ENCODE results near the gene FOXP1. TPM values are rescaled to one million over a fixed set of nuclear protein-coding genes. Genes with fewer than 3 reads are reported as not detected.

FOXP1 gene
- total RNA-seq, 1 donor from 2014 or later: 71.3 TPM

- no peak overlapping the region for H3K27ac Mint-ChIP-seq (ENCODE audit: unreplicated experiment)
- peaks cover 4% of the 10 kb centered on the region for H3K27me3 Mint-ChIP-seq (ENCODE audit: unreplicated experiment)
- H3K4me1 Mint-ChIP-seq (ENCODE audit: unreplicated experiment): no peaks in the 10 kb centered on the region
- H3K36me3 Mint-ChIP-seq (ENCODE audit: low read depth, unreplicated experiment): no peaks in the 10 kb centered on the region
- TF ChIP-seq CTCF (IDR thresholded peaks at IDR 0.05; ENCODE audit: unreplicated experiment): no peak
- H3K4me3 Mint-ChIP-seq (ENCODE audit: unreplicated experiment): no peak overlapping the region
- DNase-seq (ENCODE audit: low spot score): no peak
- H3K9me3 Mint-ChIP-seq (ENCODE audit: unreplicated experiment): no peaks in the 10 kb centered on the region
Measured at GRCh38 chr3:71621825-71622537, 38.5 kb upstream of the FOXP1 start.

GRCh38 chr3:71618538-71618937 is 35.0 kb upstream of the FOXP1 start:
- no peaks in the 10 kb centered on the region for H3K4me1 Mint-ChIP-seq (ENCODE audit: unreplicated experiment)
- TF ChIP-seq CTCF (IDR thresholded peaks at IDR 0.05; ENCODE audit: unreplicated experiment): no peak

GRCh38 chr3:71616571-71617021 is 33.1 kb upstream of the FOXP1 start:
- peaks cover 3% of the 10 kb centered on the region for H3K27me3 Mint-ChIP-seq (ENCODE audit: unreplicated experiment)
- H3K4me1 Mint-ChIP-seq (ENCODE audit: unreplicated experiment): no peaks in the 10 kb centered on the region
- H3K36me3 Mint-ChIP-seq (ENCODE audit: low read depth, unreplicated experiment): no peaks in the 10 kb centered on the region
- no peak for DNase-seq (ENCODE audit: low spot score)
- TF ChIP-seq CTCF (IDR thresholded peaks at IDR 0.05; ENCODE audit: unreplicated experiment): no peak
- H3K9me3 Mint-ChIP-seq (ENCODE audit: unreplicated experiment): no peaks in the 10 kb centered on the region
- no peak overlapping the region for H3K27ac Mint-ChIP-seq (ENCODE audit: unreplicated experiment)
- H3K4me3 Mint-ChIP-seq (ENCODE audit: unreplicated experiment): no peak overlapping the region

More at GRCh38 chr3:71618538-71618937, 35.0 kb upstream of the FOXP1 start:
- Mint-ChIP-seq H3K4me3 (ENCODE audit: unreplicated experiment) (no peak overlapping the region), H3K27ac (ENCODE audit: unreplicated experiment) (no peak overlapping the region), H3K9me3 (ENCODE audit: unreplicated experiment) (no peaks in the 10 kb centered on the region), H3K27me3 (ENCODE audit: unreplicated experiment) (peaks cover 3% of the 10 kb centered on the region), H3K36me3 (ENCODE audit: low read depth, unreplicated experiment) (no peaks in the 10 kb centered on the region)
- no peak for DNase-seq (ENCODE audit: low spot score)

GRCh38 chr3:71614869-71615268 is 31.3 kb upstream of the FOXP1 start:
- no peak for TF ChIP-seq CTCF (IDR thresholded peaks at IDR 0.05; ENCODE audit: unreplicated experiment)
- Mint-ChIP-seq H3K27ac (ENCODE audit: unreplicated experiment) (no peak overlapping the region), H3K4me3 (ENCODE audit: unreplicated experiment) (no peak overlapping the region), H3K27me3 (ENCODE audit: unreplicated experiment) (peaks cover 3% of the 10 kb centered on the region), H3K4me1 (ENCODE audit: unreplicated experiment) (no peaks in the 10 kb centered on the region), H3K36me3 (ENCODE audit: low read depth, unreplicated experiment) (no peaks in the 10 kb centered on the region), H3K9me3 (ENCODE audit: unreplicated experiment) (no peaks in the 10 kb centered on the region)
- DNase-seq (ENCODE audit: low spot score): no peak

GRCh38 chr3:71614426-71614825 is 30.9 kb upstream of the FOXP1 start:
- Mint-ChIP-seq H3K9me3 (ENCODE audit: unreplicated experiment) (no peaks in the 10 kb centered on the region), H3K4me3 (ENCODE audit: unreplicated experiment) (no peak overlapping the region), H3K36me3 (ENCODE audit: low read depth, unreplicated experiment) (no peaks in the 10 kb centered on the region), H3K27ac (ENCODE audit: unreplicated experiment) (no peak overlapping the region), H3K4me1 (ENCODE audit: unreplicated experiment) (no peaks in the 10 kb centered on the region), H3K27me3 (ENCODE audit: unreplicated experiment) (peaks cover 3% of the 10 kb centered on the region)
- TF ChIP-seq CTCF (IDR thresholded peaks at IDR 0.05; ENCODE audit: unreplicated experiment): no peak
- DNase-seq (ENCODE audit: low spot score): no peak
